Measurements from ENCODE around the gene CLEC18C. TPM values are rescaled to one million over a fixed set of nuclear protein-coding genes. Genes with fewer than 3 reads are reported as not detected.
A peak's percentile ranks its signal among the peaks of the same experiment; 100 is the strongest.
"Not testable (repeated sequence)": the region's sequence is repeated elsewhere in the genome, so short reads cannot be mapped to it uniquely, and the experiment has no call there.

Gene CLEC18C
- total and polyA plus RNA-seq, 2 donors (not counting 1 experiment from before 2014, with no cell fraction given), result 0.01 to 0.17 TPM

DNA sequence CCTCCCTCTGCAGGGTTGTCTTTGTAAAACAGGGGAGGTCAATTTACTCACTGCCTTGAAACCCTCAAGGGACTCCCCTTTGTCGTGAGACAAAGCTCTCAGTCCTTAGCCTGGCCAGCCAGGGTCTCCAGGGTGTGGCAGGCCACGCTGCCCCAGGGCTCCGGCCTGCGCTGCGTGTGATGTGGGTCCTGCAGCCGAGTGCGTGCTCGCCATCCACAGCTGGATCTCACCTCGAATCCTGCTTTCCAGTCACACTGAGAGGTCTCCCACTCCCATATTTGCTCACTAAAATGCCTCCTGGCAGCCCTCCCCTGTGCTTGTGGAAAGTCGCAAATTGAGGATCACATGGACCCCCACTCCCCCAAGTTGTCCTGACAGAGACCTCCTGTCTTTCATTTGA is 10.0 kb upstream of the CLEC18C start:
- no peaks in the 10 kb centered on the region for H3K9me3 ChIP-seq (ENCODE audit: control insufficient read depth, insufficient read depth, low read depth, low read length)
- no peak overlapping the region for H3K27ac ChIP-seq (ENCODE audit: insufficient read depth, low read length)
- H3K9ac ChIP-seq (ENCODE audit: insufficient read depth, low read length), result no peak overlapping the region
- no peak for DNase-seq (ENCODE audit: low read depth in 2 of 2)
- no peaks in the 10 kb centered on the region for H4K20me1 ChIP-seq (ENCODE audit: control insufficient read depth, extremely low read depth, insufficient read depth, low read length)
- no peaks in the 10 kb centered on the region for H3K27me3 ChIP-seq (ENCODE audit: control insufficient read depth, insufficient read depth, low read length)
- no peaks in the 10 kb centered on the region for H3K79me2 ChIP-seq (ENCODE audit: control insufficient read depth, insufficient read depth, low read length)
- no peak overlapping the region for H3K4me3 ChIP-seq (replicated peaks in 1 of 4; ENCODE audit: control extremely low read depth in 1 of 4, insufficient read depth in 1 of 4, low read depth in 3 of 4, low read length in 4 of 4)
- H3K4me2 ChIP-seq (ENCODE audit: extremely low read depth, insufficient read depth, low read length), result no peak overlapping the region
- H2AFZ ChIP-seq (ENCODE audit: low read length), result no peak overlapping the region
- TF ChIP-seq, protein P1, sequence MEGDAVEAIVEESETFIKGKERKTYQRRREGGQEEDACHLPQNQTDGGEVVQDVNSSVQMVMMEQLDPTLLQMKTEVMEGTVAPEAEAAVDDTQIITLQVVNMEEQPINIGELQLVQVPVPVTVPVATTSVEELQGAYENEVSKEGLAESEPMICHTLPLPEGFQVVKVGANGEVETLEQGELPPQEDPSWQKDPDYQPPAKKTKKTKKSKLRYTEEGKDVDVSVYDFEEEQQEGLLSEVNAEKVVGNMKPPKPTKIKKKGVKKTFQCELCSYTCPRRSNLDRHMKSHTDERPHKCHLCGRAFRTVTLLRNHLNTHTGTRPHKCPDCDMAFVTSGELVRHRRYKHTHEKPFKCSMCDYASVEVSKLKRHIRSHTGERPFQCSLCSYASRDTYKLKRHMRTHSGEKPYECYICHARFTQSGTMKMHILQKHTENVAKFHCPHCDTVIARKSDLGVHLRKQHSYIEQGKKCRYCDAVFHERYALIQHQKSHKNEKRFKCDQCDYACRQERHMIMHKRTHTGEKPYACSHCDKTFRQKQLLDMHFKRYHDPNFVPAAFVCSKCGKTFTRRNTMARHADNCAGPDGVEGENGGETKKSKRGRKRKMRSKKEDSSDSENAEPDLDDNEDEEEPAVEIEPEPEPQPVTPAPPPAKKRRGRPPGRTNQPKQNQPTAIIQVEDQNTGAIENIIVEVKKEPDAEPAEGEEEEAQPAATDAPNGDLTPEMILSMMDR (conservative IDR thresholded peaks at IDR 0.05 in 1 of 2, IDR thresholded peaks at IDR 0.05 in 1 of 2; ENCODE audit: low read depth in 1 of 2, low read length in 2 of 2), result no peak
- TF ChIP-seq EZH2 (IDR thresholded peaks at IDR 0.05; ENCODE audit: low read length, missing control alignments), result no peak
- peaks cover 7% of the 10 kb centered on the region for H3K4me1 ChIP-seq (ENCODE audit: control insufficient read depth, extremely low read depth, insufficient read depth, low read length)
- H3K36me3 ChIP-seq (ENCODE audit: control insufficient read depth, insufficient read depth, low read length), result no peaks in the 10 kb centered on the region

DNA sequence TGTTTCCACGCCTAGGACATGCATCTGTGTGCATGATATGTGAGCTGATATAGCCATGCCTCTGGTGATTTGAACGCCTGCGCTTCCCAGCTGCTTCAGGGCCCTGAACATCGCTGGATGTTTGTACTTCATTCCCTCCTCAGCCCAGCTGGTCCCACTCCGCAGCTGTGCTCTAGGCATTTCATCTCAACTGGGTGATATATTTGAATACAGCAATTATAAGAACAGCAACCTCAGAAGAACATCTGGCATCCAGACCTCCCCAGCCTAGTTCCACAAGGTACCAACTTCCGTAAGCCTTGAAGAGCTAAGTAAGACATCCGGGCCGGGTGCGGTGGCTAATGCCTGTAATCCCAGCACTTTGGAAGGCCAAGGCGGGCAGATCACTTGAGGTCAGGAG is 6.9 kb upstream of the CLEC18C start:
- not testable (repeated sequence) for H3K27ac ChIP-seq (ENCODE audit: insufficient read depth, low read length); H3K4me2 ChIP-seq (ENCODE audit: extremely low read depth, insufficient read depth, low read length); H3K79me2 ChIP-seq (ENCODE audit: control insufficient read depth, insufficient read depth, low read length); H4K20me1 ChIP-seq (ENCODE audit: control insufficient read depth, extremely low read depth, insufficient read depth, low read length); H3K36me3 ChIP-seq (ENCODE audit: control insufficient read depth, insufficient read depth, low read length); DNase-seq (ENCODE audit: low read depth in 2 of 2); H3K9ac ChIP-seq (ENCODE audit: insufficient read depth, low read length); H3K4me3 ChIP-seq (replicated peaks in 1 of 4; ENCODE audit: control extremely low read depth in 1 of 4, insufficient read depth in 1 of 4, low read depth in 3 of 4, low read length in 4 of 4); H3K4me1 ChIP-seq (ENCODE audit: control insufficient read depth, extremely low read depth, insufficient read depth, low read length); H2AFZ ChIP-seq (ENCODE audit: low read length); H3K9me3 ChIP-seq (ENCODE audit: control insufficient read depth, insufficient read depth, low read depth, low read length); H3K27me3 ChIP-seq (ENCODE audit: control insufficient read depth, insufficient read depth, low read length)

DNA sequence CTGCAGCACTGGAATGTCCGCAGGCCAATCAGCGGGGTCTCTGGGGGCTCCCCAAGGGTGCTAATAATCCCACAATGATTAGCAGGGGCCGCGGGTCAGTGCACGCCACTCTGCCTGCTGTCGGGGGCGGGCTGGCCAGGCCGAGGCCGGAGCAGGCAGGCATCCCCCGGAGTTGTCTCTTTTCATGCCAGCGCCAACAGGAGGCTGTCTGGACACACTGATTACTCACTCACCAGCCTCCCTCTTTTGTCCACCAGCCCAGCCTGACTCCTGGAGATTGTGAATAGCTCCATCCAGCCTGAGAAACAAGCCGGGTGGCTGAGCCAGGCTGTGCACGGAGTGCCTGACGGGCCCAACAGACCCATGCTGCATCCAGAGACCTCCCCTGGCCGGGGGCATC is 329 bp downstream of the CLEC18C start:
- not testable (repeated sequence) for H3K36me3 ChIP-seq (ENCODE audit: control insufficient read depth, insufficient read depth, low read length); H3K27me3 ChIP-seq (ENCODE audit: control insufficient read depth, insufficient read depth, low read length); H3K9me3 ChIP-seq (ENCODE audit: control insufficient read depth, insufficient read depth, low read depth, low read length); DNase-seq (ENCODE audit: low read depth in 2 of 2); H3K4me1 ChIP-seq (ENCODE audit: control insufficient read depth, extremely low read depth, insufficient read depth, low read length); H3K79me2 ChIP-seq (ENCODE audit: control insufficient read depth, insufficient read depth, low read length); H3K4me2 ChIP-seq (ENCODE audit: extremely low read depth, insufficient read depth, low read length); H2AFZ ChIP-seq (ENCODE audit: low read length); H3K9ac ChIP-seq (ENCODE audit: insufficient read depth, low read length); H4K20me1 ChIP-seq (ENCODE audit: control insufficient read depth, extremely low read depth, insufficient read depth, low read length); H3K4me3 ChIP-seq (replicated peaks in 1 of 4; ENCODE audit: control extremely low read depth in 1 of 4, insufficient read depth in 1 of 4, low read depth in 3 of 4, low read length in 4 of 4); H3K27ac ChIP-seq (ENCODE audit: insufficient read depth, low read length)

DNA sequence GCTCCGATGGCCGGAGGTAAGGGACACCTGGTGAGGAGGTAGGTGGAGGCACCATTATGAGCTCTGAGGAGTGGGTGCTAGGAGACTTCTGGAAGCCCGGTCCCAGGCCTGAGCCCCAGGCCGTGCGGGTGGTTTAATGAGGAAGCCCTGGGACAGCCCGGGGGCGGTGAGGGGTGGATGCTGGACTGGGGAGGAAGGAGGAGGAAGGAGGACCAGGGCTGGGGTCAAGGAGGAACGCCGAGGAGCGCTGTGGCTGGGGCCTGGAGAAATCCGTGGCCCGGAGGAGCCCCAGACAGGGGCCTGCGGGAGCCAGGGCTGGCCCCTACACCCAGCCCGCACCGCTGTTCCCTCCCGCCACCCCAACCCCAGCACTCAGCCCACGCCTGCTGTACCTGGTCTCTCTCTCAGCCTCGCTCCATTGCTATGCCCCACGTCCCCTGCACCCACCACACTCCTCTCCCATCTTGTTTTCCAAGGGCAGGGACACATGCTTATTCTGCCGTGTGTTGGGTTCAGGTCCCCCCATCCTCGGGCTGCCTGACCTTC is 873 bp downstream of the CLEC18C start:
- H3K79me2 ChIP-seq (ENCODE audit: control insufficient read depth, insufficient read depth, low read length); H3K9ac ChIP-seq (ENCODE audit: insufficient read depth, low read length); H3K4me1 ChIP-seq (ENCODE audit: control insufficient read depth, extremely low read depth, insufficient read depth, low read length); H4K20me1 ChIP-seq (ENCODE audit: control insufficient read depth, extremely low read depth, insufficient read depth, low read length); H3K27me3 ChIP-seq (ENCODE audit: control insufficient read depth, insufficient read depth, low read length); H3K27ac ChIP-seq (ENCODE audit: insufficient read depth, low read length); H3K4me2 ChIP-seq (ENCODE audit: extremely low read depth, insufficient read depth, low read length); H3K9me3 ChIP-seq (ENCODE audit: control insufficient read depth, insufficient read depth, low read depth, low read length); H3K36me3 ChIP-seq (ENCODE audit: control insufficient read depth, insufficient read depth, low read length); H2AFZ ChIP-seq (ENCODE audit: low read length); DNase-seq (ENCODE audit: low read depth in 2 of 2); H3K4me3 ChIP-seq (replicated peaks in 1 of 4; ENCODE audit: control extremely low read depth in 1 of 4, insufficient read depth in 1 of 4, low read depth in 3 of 4, low read length in 4 of 4): not testable (repeated sequence)

DNA sequence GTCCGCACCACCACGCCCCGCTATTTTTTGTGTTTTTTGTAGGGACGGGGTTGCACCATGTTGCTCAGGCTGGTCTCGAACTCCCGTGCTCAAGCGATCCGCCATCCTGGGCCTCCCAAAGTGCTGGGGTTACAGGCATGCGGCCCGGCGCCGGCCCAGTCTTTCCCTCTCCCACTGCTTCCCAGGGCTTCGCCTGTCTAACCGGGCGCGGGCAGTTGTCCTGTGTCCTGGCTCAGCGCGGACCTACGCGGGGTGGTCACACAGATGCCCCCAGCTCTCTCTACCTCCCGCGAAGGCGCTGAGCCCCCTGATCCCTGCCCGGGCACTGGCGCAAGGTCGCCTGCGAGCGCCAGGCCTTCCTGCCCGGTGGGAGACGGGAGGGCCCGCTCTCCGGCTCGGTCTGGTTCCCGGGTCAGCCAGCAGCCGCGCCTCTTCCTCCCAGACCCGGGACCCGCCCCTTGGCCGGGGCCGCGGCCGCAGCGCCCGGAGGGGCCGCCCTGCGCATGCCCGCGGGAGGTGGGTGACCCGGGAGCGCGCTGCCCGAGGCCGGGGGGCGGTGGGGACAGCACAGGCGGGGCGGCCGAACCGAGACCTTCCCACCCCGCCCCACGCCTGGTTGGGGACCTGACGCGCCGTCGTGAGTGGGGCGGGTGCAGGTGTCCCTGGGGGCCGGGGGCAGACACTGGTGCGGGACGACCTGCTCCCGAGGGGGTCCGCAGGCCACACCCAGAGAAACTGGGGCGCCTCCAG is 14.4 kb downstream of the CLEC18C start:
- not testable (repeated sequence) for H4K20me1 ChIP-seq (ENCODE audit: control insufficient read depth, extremely low read depth, insufficient read depth, low read length); H3K79me2 ChIP-seq (ENCODE audit: control insufficient read depth, insufficient read depth, low read length); H2AFZ ChIP-seq (ENCODE audit: low read length); H3K4me2 ChIP-seq (ENCODE audit: extremely low read depth, insufficient read depth, low read length); H3K27me3 ChIP-seq (ENCODE audit: control insufficient read depth, insufficient read depth, low read length); H3K9me3 ChIP-seq (ENCODE audit: control insufficient read depth, insufficient read depth, low read depth, low read length); H3K27ac ChIP-seq (ENCODE audit: insufficient read depth, low read length); H3K9ac ChIP-seq (ENCODE audit: insufficient read depth, low read length); H3K36me3 ChIP-seq (ENCODE audit: control insufficient read depth, insufficient read depth, low read length); H3K4me1 ChIP-seq (ENCODE audit: control insufficient read depth, extremely low read depth, insufficient read depth, low read length); DNase-seq (ENCODE audit: low read depth in 2 of 2)
- H3K4me3 ChIP-seq (replicated peaks in 1 of 4; ENCODE audit: control extremely low read depth in 1 of 4, insufficient read depth in 1 of 4, low read depth in 3 of 4, low read length in 4 of 4), result peak overlapping the region in 2 of 4 experiments; percentile 19 to 32

DNA sequence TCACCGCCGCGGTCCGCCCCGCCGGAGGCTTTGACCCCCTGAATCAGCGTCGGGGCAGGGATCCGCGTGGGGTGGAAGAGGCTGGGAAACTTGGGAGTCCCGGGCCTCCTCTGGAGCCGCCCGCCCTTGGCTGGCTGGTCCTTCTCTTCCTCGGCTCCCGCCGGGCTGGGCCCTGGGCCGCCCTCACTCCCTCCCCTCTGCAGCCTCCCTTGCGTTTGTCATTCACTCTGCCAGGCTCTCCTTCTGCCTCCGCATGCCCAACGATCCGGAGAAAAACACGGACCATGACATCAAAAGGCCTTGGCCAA is 15.0 kb downstream of the CLEC18C start:
- H3K4me3 ChIP-seq (replicated peaks in 1 of 4; ENCODE audit: control extremely low read depth in 1 of 4, insufficient read depth in 1 of 4, low read depth in 3 of 4, low read length in 4 of 4), result peak overlapping the region in 1 of 4 experiments; percentile 32
- not testable (repeated sequence) for H3K27me3 ChIP-seq (ENCODE audit: control insufficient read depth, insufficient read depth, low read length); H3K4me2 ChIP-seq (ENCODE audit: extremely low read depth, insufficient read depth, low read length); H3K27ac ChIP-seq (ENCODE audit: insufficient read depth, low read length); H2AFZ ChIP-seq (ENCODE audit: low read length); H3K79me2 ChIP-seq (ENCODE audit: control insufficient read depth, insufficient read depth, low read length); H3K36me3 ChIP-seq (ENCODE audit: control insufficient read depth, insufficient read depth, low read length); H3K9ac ChIP-seq (ENCODE audit: insufficient read depth, low read length); H4K20me1 ChIP-seq (ENCODE audit: control insufficient read depth, extremely low read depth, insufficient read depth, low read length); H3K4me1 ChIP-seq (ENCODE audit: control insufficient read depth, extremely low read depth, insufficient read depth, low read length); H3K9me3 ChIP-seq (ENCODE audit: control insufficient read depth, insufficient read depth, low read depth, low read length); DNase-seq (ENCODE audit: low read depth in 2 of 2)

Data from fibroblast of lung (primary cell).